HUES64 (cell line): ENCODE results near the gene HOTAIR.

Experiments used
- H3K27ac ChIP-seq: 2 replicates; pipeline ENCODE4 v1.7.0; 2013; ENCODE audit warnings: low read depth, low read length, inconsistent platforms
- H3K27me3 ChIP-seq: 2 replicates; pipeline ENCODE4 v1.6.1; 2013; ENCODE audit warnings: mild to moderate bottlenecking, low read length; ENCODE audit not compliant: insufficient read depth
- H3K36me3 ChIP-seq: 2 replicates; pipeline ENCODE4 v1.6.1; 2013; ENCODE audit warnings: mild to moderate bottlenecking, low read length; ENCODE audit not compliant: insufficient read depth
- H3K4me1 ChIP-seq: 2 replicates; pipeline ENCODE4 v1.6.1; 2013; ENCODE audit warnings: mild to moderate bottlenecking, low read length, moderate library complexity; ENCODE audit not compliant: insufficient read depth
- H3K4me3 ChIP-seq: 2 replicates; pipeline ENCODE4 v1.5.1; 2013; ENCODE audit warnings: mild to moderate bottlenecking, low read length, moderate library complexity
- H3K9ac ChIP-seq: 2 replicates; pipeline ENCODE4 v1.6.1; 2013; ENCODE audit warnings: mild to moderate bottlenecking, low read depth, low read length
- H3K9me3 ChIP-seq: 2 replicates; pipeline ENCODE4 v1.6.1; 2013; ENCODE audit warnings: low read depth, low read length; ENCODE audit not compliant: insufficient read depth
- WGBS: fragments of 150-250, 120-280 bp; methylation state at CpG from one replicate; pipeline ENCODE4 v1.1.7; 2013; ENCODE audit warnings: missing lambda C conversion rate; 5-methylcytosine and 5-hydroxymethylcytosine counted together

Gene HOTAIR

GRCh38 chr12:53988541-53989226, 13.9 kb upstream of the HOTAIR start:
- Histone ChIP-seq H3K27ac (no peak overlapping the region), H3K9ac (no peak overlapping the region), H3K27me3 (peaks cover 100% of the 10 kb centered on the region), H3K9me3 (no peaks in the 10 kb centered on the region), H3K36me3 (no peaks in the 10 kb centered on the region), H3K4me3 (no peak overlapping the region), H3K4me1 (no peaks in the 10 kb centered on the region)
- WGBS: 27% methylated on average over 5 of the region's 5 CpGs

DNA sequence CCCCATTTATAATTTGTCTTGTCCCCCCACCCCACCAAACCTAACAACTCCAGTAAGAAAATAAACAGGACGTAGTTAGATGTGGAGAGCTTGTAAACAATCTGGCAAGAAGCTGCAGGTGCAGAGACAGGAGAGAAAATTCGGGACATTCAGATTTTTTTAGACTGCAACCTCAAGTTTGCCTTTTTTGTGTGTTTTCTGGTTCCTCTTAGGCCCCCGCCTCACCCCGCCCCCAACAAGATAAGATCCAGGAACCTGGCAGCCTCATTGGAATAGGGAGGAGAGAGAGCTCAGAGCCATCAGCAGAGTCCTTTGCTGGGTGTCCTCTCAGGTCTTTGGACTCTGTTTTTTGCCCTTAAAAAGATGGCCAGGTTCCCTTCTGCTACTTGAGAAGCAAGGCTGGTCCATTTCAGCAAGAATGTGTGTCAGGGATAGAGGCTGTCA, 13.1 kb upstream of the HOTAIR start:
- H3K9ac ChIP-seq: no peak overlapping the region
- peaks cover 100% of the 10 kb centered on the region for H3K27me3 ChIP-seq
- no peaks in the 10 kb centered on the region for H3K4me1 ChIP-seq
- H3K27ac ChIP-seq: no peak overlapping the region
- no peak overlapping the region for H3K4me3 ChIP-seq
- H3K36me3 ChIP-seq: no peaks in the 10 kb centered on the region
- WGBS: 26% methylated on average over 4 of the region's 4 CpGs
- no peaks in the 10 kb centered on the region for H3K9me3 ChIP-seq

- no peaks in the 10 kb centered on the region for H3K36me3 ChIP-seq
- no peak overlapping the region for H3K27ac ChIP-seq
- no peaks in the 10 kb centered on the region for H3K4me1 ChIP-seq
- peaks cover 100% of the 10 kb centered on the region for H3K27me3 ChIP-seq
- no peaks in the 10 kb centered on the region for H3K9me3 ChIP-seq
- H3K4me3 ChIP-seq: no peak overlapping the region
- H3K9ac ChIP-seq: no peak overlapping the region
- WGBS: 62% methylated on average over 18 of the region's 21 CpGs
These were observed 12.1 kb upstream of the HOTAIR start for GRCh38 chr12:53986686-53987483.

DNA sequence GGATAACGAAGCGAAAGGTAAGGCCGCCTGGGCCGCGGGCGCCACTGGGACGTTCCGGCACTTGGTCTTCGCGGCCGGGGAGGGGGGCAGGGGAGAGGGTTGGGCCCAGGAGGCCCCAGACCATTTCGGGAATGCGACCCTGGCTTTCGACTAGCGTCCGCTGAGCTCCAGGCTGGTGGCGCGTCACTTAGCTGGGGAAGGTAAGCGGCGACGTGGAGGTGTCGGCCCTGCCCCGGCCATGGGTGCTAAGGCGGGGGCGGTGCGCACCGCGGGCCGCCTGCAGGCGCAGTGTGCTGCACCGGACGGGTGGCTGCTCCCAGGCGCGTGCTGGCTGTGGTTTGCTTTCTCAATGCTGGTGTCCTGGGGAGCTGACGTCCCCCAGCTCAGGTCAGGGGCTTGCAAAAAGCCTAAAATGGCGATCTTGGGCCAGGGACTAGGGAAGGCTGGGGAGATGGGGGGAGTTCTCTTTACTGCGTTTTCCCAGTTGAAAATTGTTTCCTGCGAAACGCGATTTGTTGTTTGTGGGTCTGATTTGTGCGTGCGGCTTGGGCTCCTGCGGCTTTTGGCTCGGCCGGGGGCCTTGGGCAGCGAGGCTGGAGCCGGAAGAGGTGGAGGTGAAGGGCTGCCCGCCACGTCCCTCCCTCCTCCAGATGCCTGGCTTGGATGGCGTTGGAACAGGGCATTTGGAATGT, 11.4 kb upstream of the HOTAIR start:
- Histone ChIP-seq H3K4me3 (no peak overlapping the region), H3K27ac (no peak overlapping the region)
- 20% methylated on average over 49 of the region's 50 CpGs for WGBS

GRCh38 chr12:53985692-53985993, 10.9 kb upstream of the HOTAIR start:
- H3K4me1 ChIP-seq: no peaks in the 10 kb centered on the region
- peaks cover 100% of the 10 kb centered on the region for H3K27me3 ChIP-seq
- H3K36me3 ChIP-seq: no peaks in the 10 kb centered on the region
- no peaks in the 10 kb centered on the region for H3K9me3 ChIP-seq
- WGBS: 61% methylated on average over 21 of the region's 21 CpGs
- no peak overlapping the region for H3K4me3 ChIP-seq
- no peak overlapping the region for H3K9ac ChIP-seq
- H3K27ac ChIP-seq: no peak overlapping the region

More for the DNA sequence above, 11.4 kb upstream of the HOTAIR start:
- H3K4me1 ChIP-seq: no peaks in the 10 kb centered on the region
- H3K9ac ChIP-seq: no peak overlapping the region
- peaks cover 100% of the 10 kb centered on the region for H3K27me3 ChIP-seq
- H3K36me3 ChIP-seq: no peaks in the 10 kb centered on the region
- H3K9me3 ChIP-seq: no peaks in the 10 kb centered on the region

DNA sequence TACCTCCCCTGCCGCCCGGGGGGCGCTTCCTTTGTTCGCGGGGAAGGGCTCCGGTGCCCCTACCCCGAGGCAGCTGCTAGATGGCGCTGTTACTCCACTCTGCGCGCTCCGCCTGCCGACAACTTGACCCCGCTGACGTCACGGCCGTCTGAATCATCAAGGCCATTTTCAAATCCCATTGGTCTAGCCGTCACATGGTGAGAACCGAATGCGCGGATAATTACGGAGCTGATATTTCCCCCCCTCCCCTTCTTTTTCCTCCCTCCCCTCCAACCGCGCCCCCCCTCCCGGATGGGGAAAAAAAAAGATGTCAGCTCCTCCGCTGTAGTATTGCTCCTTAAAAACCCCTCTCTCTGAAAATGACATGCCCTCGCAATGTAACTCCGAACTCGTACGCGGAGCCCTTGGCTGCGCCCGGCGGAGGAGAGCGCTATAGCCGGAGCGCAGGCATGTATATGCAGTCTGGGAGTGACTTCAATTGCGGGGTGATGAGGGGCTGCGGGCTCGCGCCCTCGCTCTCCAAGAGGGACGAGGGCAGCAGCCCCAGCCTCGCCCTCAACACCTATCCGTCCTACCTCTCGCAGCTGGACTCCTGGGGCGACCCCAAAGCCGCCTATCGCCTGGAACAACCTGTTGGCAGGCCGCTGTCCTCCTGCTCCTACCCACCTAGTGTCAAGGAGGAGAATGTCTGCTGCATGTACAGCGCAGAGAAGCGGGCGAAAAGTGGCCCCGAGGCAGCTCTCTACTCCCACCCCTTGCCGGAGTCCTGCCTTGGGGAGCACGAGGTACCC, 10.3 kb upstream of the HOTAIR start, which contains the start of gene HOXC10:
Gene HOXC10 (plus strand): TSS at position 246 of the 791 bp plus-strand sequence. CDS start 114 bp downstream, at position 360.
- Histone ChIP-seq H3K27me3 (peaks cover 100% of the 10 kb centered on the region), H3K27ac (no peak within 1 kb of the TSS), H3K36me3 (no peaks in the 10 kb centered on the region), H3K4me3 (no peak within 1 kb of the TSS), H3K9me3 (no peaks in the 10 kb centered on the region), H3K4me1 (no peaks in the 10 kb centered on the region), H3K9ac (no peak within 1 kb of the TSS)
- 40% methylated on average over 55 of the region's 55 CpGs for WGBS

DNA sequence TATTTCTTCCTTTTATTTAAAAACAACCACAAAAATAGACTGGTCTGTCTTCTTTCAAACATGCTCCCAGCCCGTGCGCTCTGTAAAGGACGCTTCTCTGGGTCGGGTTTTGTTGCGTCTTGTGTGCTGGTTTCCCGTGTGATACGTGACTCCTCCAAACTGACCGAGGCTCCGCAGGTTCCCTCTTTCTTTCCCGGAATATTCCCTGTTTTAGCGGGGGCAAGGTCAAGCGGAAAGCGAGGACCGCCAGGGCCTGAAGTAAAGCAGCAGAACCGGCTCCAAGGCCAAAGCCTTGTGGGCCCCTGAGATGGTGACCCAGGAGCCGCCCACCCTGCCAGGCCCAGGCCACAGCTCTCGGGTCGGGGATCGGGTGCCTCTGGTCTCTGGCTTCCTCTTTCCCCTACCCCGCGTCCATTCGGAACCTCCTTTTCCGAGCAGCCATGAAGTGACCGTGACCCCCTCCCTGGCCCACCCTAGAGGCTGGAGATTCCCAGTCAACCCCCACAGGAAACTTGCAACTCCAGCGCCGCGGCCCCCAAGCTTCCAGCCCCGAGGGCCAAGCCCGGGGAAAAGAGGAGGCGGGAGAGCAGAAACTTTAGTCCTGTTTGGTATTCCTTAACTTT, 9.3 kb upstream of the HOTAIR start:
- no peak overlapping the region for H3K27ac ChIP-seq
- H3K9ac ChIP-seq: no peak overlapping the region
- no peak overlapping the region for H3K4me3 ChIP-seq
- WGBS: 33% methylated on average over 28 of the region's 30 CpGs
- H3K9me3 ChIP-seq: no peaks in the 10 kb centered on the region
- H3K4me1 ChIP-seq: no peaks in the 10 kb centered on the region
- H3K36me3 ChIP-seq: no peaks in the 10 kb centered on the region
- H3K27me3 ChIP-seq: peaks cover 100% of the 10 kb centered on the region

GRCh38 chr12:53983568-53983949, 8.8 kb upstream of the HOTAIR start:
- peaks cover 100% of the 10 kb centered on the region for H3K27me3 ChIP-seq
- H3K4me3 ChIP-seq: no peak overlapping the region
- no peaks in the 10 kb centered on the region for H3K4me1 ChIP-seq
- no peaks in the 10 kb centered on the region for H3K36me3 ChIP-seq
- no peak overlapping the region for H3K9ac ChIP-seq
- no peaks in the 10 kb centered on the region for H3K9me3 ChIP-seq
- 43% methylated on average over 17 of the region's 17 CpGs for WGBS
- no peak overlapping the region for H3K27ac ChIP-seq

DNA sequence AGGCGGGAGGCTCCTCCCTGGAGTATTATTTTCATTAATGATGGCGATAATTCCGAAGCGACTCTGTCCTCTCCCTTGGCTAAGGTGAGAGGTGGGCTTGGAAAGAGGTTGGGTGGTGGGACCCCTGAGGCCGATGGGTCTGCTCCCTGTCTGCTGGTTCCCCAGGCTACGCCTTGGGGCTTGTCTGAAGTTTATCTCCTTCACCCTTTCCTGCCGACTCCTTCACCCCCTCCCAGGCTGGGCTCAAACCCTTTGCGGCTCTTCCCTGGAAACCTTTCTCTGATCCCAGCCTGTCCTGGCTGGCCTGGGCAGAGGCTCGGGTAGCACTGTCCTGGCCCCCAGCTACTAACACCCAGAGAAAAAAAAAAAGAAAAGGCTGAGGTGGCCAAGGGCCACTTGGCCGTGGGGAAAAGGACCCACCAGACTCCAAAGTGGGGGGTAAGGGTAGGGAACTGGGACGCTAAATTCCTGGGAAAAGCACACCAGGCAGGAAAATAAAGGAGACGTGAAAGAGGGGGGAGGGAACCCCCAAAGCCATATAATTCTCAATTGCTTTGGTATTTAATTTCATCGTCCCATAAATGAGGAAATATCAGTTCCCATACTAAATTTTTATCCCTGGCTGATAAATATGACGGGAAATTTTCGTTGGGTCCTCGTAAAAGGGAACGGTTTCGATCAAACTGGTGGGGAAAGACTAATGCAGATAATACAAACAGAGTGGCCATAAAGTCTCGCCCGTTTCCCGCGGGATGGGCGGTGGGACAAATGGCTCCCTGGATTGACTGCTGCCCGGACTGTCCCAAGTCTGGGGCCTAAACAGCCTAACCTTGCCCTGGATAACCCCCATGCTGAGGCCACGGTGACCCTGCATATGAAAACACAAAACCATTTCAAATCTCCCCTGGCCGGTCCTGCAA, 8.2 kb upstream of the HOTAIR start:
- Histone ChIP-seq H3K4me1 (no peaks in the 10 kb centered on the region), H3K36me3 (no peaks in the 10 kb centered on the region), H3K9ac (no peak overlapping the region), H3K27me3 (peaks cover 100% of the 10 kb centered on the region), H3K9me3 (no peaks in the 10 kb centered on the region), H3K27ac (no peak overlapping the region), H3K4me3 (no peak overlapping the region)
- WGBS: 42% methylated on average over 24 of the region's 26 CpGs
